GM12892 (cell line): ENCODE measurements around the gene SNURF.

ENCODE experiments used
- POLR2A ChIP-seq: IDR thresholded peaks from 2 replicates; pipeline ENCODE4 v1.6.1; 2011; ENCODE audit warnings: low read depth, low read length, control low read depth
- POLR2AphosphoS5 ChIP-seq: IDR thresholded peaks from 2 replicates; pipeline ENCODE4 v1.6.1; 2011; ENCODE audit warnings: low read depth, low read length, control low read depth
- TAF1 ChIP-seq: IDR thresholded peaks from 2 replicates; pipeline ENCODE4 v1.6.1; 2011; ENCODE audit warnings: low read depth, mild to moderate bottlenecking, control low read depth, low read length, borderline replicate concordance

DNA sequence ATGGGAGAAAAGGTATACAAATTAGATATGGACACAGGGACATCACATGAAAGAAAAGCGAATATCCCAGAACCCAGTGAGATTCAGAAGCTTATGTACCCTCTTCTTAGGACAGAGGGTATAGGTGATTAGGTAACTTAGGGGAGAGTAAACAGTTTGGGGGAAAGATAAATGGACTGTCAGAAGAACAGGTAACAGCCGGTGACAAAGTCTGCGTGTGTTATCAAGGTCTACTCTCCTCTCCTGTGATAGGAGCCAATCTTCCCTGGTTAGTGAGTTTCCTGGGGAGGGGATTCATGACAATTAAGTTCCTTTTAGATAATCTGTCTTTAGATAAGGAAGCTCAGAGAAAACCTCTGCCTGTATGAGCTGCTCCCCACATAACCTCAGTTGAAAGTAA, 30.6 kb upstream of the SNURF start:
- TF ChIP-seq POLR2AphosphoS5: no peak
- no peak for TF ChIP-seq POLR2A
- TF ChIP-seq TAF1: no peak
